Gastrocnemius medialis (tissue), 4 donors: ENCODE data around the gene XPR1. TPM values are rescaled to one million over a fixed set of nuclear protein-coding genes. Genes with fewer than 3 reads are reported as not detected.

ENCODE experiments used
- ATAC-seq, 2 donors: fragments of 150-250 bp; one replicate each; pipeline ENCODE4 v1.9.1; 2016
- DNase-seq, 2 donors: peaks; one replicate each; pipeline ENCODE4 v3.0.0-alpha.2; 2019
- H3K27ac ChIP-seq, 4 donors: fragments of 200-600 bp; sonication (generic); 1 replicate in 1 of 4; 2 replicates in 3 of 4; pipeline ENCODE4 v1.5.1; 2016 to 2018; ENCODE audit warnings: mild to moderate bottlenecking in 2 of 4, moderate library complexity in 1 of 4
- H3K27me3 ChIP-seq, 3 donors: fragments of 200-600 bp; sonication (generic) in 2 of 3; 1 replicate in 1 of 3; 2 replicates in 2 of 3; pipeline versions ENCODE4 v1.5.1 to v1.6.0; 2016 to 2019; ENCODE audit warnings: mild to moderate bottlenecking in 1 of 3, moderate library complexity in 1 of 3
- H3K36me3 ChIP-seq, 2 donors: fragments of 200-600 bp; sonication (generic) in 1 of 2; one replicate each; pipeline ENCODE4 v1.5.1; 2017 to 2018
- H3K4me1 ChIP-seq, 2 donors: fragments of 200-600 bp; sonication (generic) in 1 of 2; one replicate each; pipeline ENCODE4 v1.5.1; 2016 to 2017; ENCODE audit warnings: mild to moderate bottlenecking in 2 of 2
- H3K4me3 ChIP-seq, 4 donors: fragments of 200-600 bp; sonication (generic) in 3 of 4; 1 replicate in 1 of 4; 2 replicates in 3 of 4; pipeline ENCODE4 v1.5.1; 2016 to 2019; ENCODE audit warnings: mild to moderate bottlenecking in 2 of 4
- H3K9me3 ChIP-seq, 3 donors: fragments of 200-600 bp; sonication (generic) in 2 of 3; 1 replicate in 1 of 3; 2 replicates in 2 of 3; pipeline ENCODE4 v1.5.1; 2016 to 2019
- CTCF ChIP-seq, 5 experiments: fragments of 450-650 bp in 3 of 5; fragments of 200-600 bp in 2 of 5; sonication (generic) in 2 of 5; IDR thresholded peaks in 4 of 5; conservative IDR thresholded peaks in 1 of 5; 1 replicate in 4 of 5; 2 replicates in 1 of 5; pipeline ENCODE4 v1.5.1; 2016 to 2019; ENCODE audit warnings: antibody characterized with exemption in 5 of 5, mild to moderate bottlenecking in 3 of 5, moderate library complexity in 3 of 5
- POLR2A ChIP-seq, 2 donors: fragments of 450-650 bp; IDR thresholded peaks; one replicate each; pipeline ENCODE4 v1.6.1; 2017; ENCODE audit warnings: antibody characterized with exemption in 2 of 2, mild to moderate bottlenecking in 2 of 2, moderate library complexity in 2 of 2
- in situ Hi-C, 4 donors: fragments of 200-750 bp; cut with MboI; loops; one replicate each; pipeline versions ENCODE4 v1.15.0 to v1.8.0; 2017; ENCODE audit warnings: low sequenced_read_pairs in 4 of 4
- intact Hi-C: fragments of 100-400 bp; cut with DNase I; formaldehyde crosslinking; loops from one replicate; pipeline ENCODE4 v1.15.1; 2023; ENCODE audit warnings: low total_unique reads
- total RNA-seq, 4 donors: library from RNA; depleted of rRNA; stranded (reverse); fragments of >200 nt; gene quantifications; one replicate each; pipeline versions ENCODE4 v1.1.0 to v1.2.3, GENCODE V29; 2016

XPR1 gene
- total RNA-seq, 4 donors from 2014 or later, result 14.5 to 24.9 (median 18.6) TPM

GRCh38 chr1:180769889-180770288, 138.1 kb downstream of the XPR1 start:
- ATAC-seq, result no peak
- Histone ChIP-seq H3K27ac (no peak overlapping the region), H3K9me3 (no peaks in the 10 kb centered on the region), H3K4me1 (no peaks in the 10 kb centered on the region), H3K36me3 (no peaks in the 10 kb centered on the region), H3K4me3 (no peak overlapping the region), H3K27me3 (no peaks in the 10 kb centered on the region)
- intact Hi-C loops, result no loop called here
- in situ Hi-C loops, result no loop called here
- DNase-seq, result no peak
- TF ChIP-seq POLR2A (IDR thresholded peaks at IDR 0.05), result no peak
- TF ChIP-seq CTCF (IDR thresholded peaks at IDR 0.05 in 4 of 5, conservative IDR thresholded peaks at IDR 0.05 in 1 of 5), result no peak

GRCh38 chr1:180773210-180773865, 141.5 kb downstream of the XPR1 start:
- no peak for TF ChIP-seq POLR2A (IDR thresholded peaks at IDR 0.05)
- no peak for TF ChIP-seq CTCF (IDR thresholded peaks at IDR 0.05 in 4 of 5, conservative IDR thresholded peaks at IDR 0.05 in 1 of 5)
- Histone ChIP-seq H3K9me3 (no peaks in the 10 kb centered on the region), H3K36me3 (no peaks in the 10 kb centered on the region), H3K4me3 (no peak overlapping the region), H3K27me3 (no peaks in the 10 kb centered on the region), H3K27ac (no peak overlapping the region), H3K4me1 (no peaks in the 10 kb centered on the region)
- intact Hi-C loops (no loop called here), in situ Hi-C loops (no loop called here)
- DNase-seq, result no peak
- ATAC-seq, result no peak

- H3K27ac ChIP-seq, result no peak overlapping the region
- H3K4me1 ChIP-seq, result no peaks in the 10 kb centered on the region
- DNase-seq, result no peak
- H3K27me3 ChIP-seq, result no peaks in the 10 kb centered on the region
- intact Hi-C loops (no loop called here), in situ Hi-C loops (no loop called here)
- no peak for ATAC-seq
- H3K4me3 ChIP-seq, result no peak overlapping the region
- no peak for TF ChIP-seq CTCF (IDR thresholded peaks at IDR 0.05 in 4 of 5, conservative IDR thresholded peaks at IDR 0.05 in 1 of 5)
- TF ChIP-seq POLR2A (IDR thresholded peaks at IDR 0.05), result no peak
- H3K9me3 ChIP-seq, result no peaks in the 10 kb centered on the region
- H3K36me3 ChIP-seq, result no peaks in the 10 kb centered on the region
Observed at GRCh38 chr1:180775801-180776200, 144.0 kb downstream of the XPR1 start.

- Histone ChIP-seq H3K4me3 (no peak overlapping the region), H3K4me1 (no peaks in the 10 kb centered on the region), H3K27ac (no peak overlapping the region), H3K27me3 (no peaks in the 10 kb centered on the region), H3K36me3 (no peaks in the 10 kb centered on the region), H3K9me3 (no peaks in the 10 kb centered on the region)
- ATAC-seq (no peak), DNase-seq (no peak)
- in situ Hi-C loops (no loop called here), intact Hi-C loops (no loop called here)
- TF ChIP-seq CTCF (IDR thresholded peaks at IDR 0.05 in 4 of 5, conservative IDR thresholded peaks at IDR 0.05 in 1 of 5) (no peak), POLR2A (IDR thresholded peaks at IDR 0.05) (no peak)
Observed at GRCh38 chr1:180777072-180777689, 145.4 kb downstream of the XPR1 start.
